Upper lobe of right lung (tissue), 1 donor: ENCODE results near the gene ZBTB40. TPM values are rescaled to one million over a fixed set of nuclear protein-coding genes. Genes with fewer than 3 reads are reported as not detected.

ENCODE experiments used
- ATAC-seq: fragments of 200-7000 bp; cut with Tn5 transposase; one replicate; pipeline ENCODE4 v1.9.1; 2020; ENCODE audit warnings: mild to moderate bottlenecking, moderate library complexity
- DNase-seq: peaks from one replicate; pipeline ENCODE4 v3.0.0-alpha.2; 2020
- H3K27ac ChIP-seq: fragments of 200-600 bp; one replicate; pipeline ENCODE4 v1.8.0; 2022
- H3K27me3 ChIP-seq: fragments of 200-600 bp; one replicate; pipeline ENCODE4 v1.8.0; 2022; ENCODE audit warnings: mild to moderate bottlenecking
- H3K36me3 ChIP-seq: fragments of 200-600 bp; one replicate; pipeline ENCODE4 v1.8.0; 2022
- H3K4me1 ChIP-seq: fragments of 200-600 bp; one replicate; pipeline ENCODE4 v1.8.0; 2022
- H3K4me3 ChIP-seq: fragments of 200-600 bp; one replicate; pipeline ENCODE4 v1.8.0; 2022; ENCODE audit warnings: mild to moderate bottlenecking
- H3K9me3 ChIP-seq: fragments of 200-600 bp; one replicate; pipeline ENCODE4 v1.8.0; 2022
- CTCF ChIP-seq: fragments of 200-600 bp; IDR thresholded peaks from one replicate; pipeline ENCODE4 v1.8.0; 2022; ENCODE audit warnings: antibody characterized with exemption
- intact Hi-C: fragments of 100-400 bp; cut with DNase I; formaldehyde crosslinking; loops from one replicate; pipeline ENCODE4 v1.11.0; 2022
- total RNA-seq: library from RNA; stranded (reverse); fragmentation: NEBNext Ultra II Directional; extraction: Animal tissue kit (Norgen Biotek cat#: 25700); gene quantifications from one replicate; pipeline ENCODE4 v1.2.1, GENCODE V29; 2021
- donor health status: DM: no; HTN: yes; CAD: no; lungs with severe emphysema.

The ZBTB40 gene
- total RNA-seq, 1 donor from 2014 or later, result 24.9 TPM

- Histone ChIP-seq H3K27ac (no peak overlapping the region), H3K9me3 (no peaks in the 10 kb centered on the region), H3K4me1 (no peaks in the 10 kb centered on the region), H3K27me3 (no peaks in the 10 kb centered on the region), H3K4me3 (no peak overlapping the region), H3K36me3 (peaks cover 38% of the 10 kb centered on the region)
- intact Hi-C loops, result no loop called here
- ATAC-seq, result no peak
- no peak for DNase-seq
- no peak for TF ChIP-seq CTCF
Observed at GRCh38 chr1:22490309-22490708, 38.7 kb downstream of the ZBTB40 start.

- no peak overlapping the region for H3K4me3 ChIP-seq
- peaks cover 45% of the 10 kb centered on the region for H3K36me3 ChIP-seq
- no peak for TF ChIP-seq CTCF
- ATAC-seq (peak; percentile 67), DNase-seq (no peak)
- intact Hi-C loops, result no loop called here
- no peak overlapping the region for H3K27ac ChIP-seq
- no peaks in the 10 kb centered on the region for H3K27me3 ChIP-seq
- H3K9me3 ChIP-seq, result no peaks in the 10 kb centered on the region
- no peaks in the 10 kb centered on the region for H3K4me1 ChIP-seq
Observed at GRCh38 chr1:22491995-22492715, 40.5 kb downstream of the ZBTB40 start.

DNA sequence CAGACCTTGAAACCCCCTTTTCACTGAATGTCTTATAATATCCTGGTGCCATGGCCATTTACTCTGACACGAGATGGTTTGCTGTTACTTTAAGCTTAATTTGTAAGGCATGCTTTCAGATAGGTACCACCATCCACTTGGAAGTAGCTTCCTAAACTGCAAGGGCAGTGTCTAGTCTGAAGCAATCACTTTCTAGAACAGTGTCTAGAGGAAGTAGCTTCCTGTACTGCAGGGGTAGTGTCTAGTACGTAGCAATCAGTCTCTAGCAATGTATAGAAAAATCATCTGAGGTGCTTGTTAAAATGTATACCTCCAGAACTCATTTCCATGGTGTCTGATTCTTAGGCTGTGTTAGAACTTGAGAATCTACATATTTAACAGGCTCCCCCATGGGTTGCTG, 42.5 kb downstream of the ZBTB40 start:
- Histone ChIP-seq H3K4me1 (peaks cover 4% of the 10 kb centered on the region), H3K27ac (no peak overlapping the region), H3K4me3 (no peak overlapping the region), H3K36me3 (peaks cover 45% of the 10 kb centered on the region), H3K9me3 (no peaks in the 10 kb centered on the region), H3K27me3 (no peaks in the 10 kb centered on the region)
- TF ChIP-seq CTCF, result no peak
- DNase-seq, result no peak
- intact Hi-C loops, result no loop called here
- ATAC-seq, result peak; percentile 75

DNA sequence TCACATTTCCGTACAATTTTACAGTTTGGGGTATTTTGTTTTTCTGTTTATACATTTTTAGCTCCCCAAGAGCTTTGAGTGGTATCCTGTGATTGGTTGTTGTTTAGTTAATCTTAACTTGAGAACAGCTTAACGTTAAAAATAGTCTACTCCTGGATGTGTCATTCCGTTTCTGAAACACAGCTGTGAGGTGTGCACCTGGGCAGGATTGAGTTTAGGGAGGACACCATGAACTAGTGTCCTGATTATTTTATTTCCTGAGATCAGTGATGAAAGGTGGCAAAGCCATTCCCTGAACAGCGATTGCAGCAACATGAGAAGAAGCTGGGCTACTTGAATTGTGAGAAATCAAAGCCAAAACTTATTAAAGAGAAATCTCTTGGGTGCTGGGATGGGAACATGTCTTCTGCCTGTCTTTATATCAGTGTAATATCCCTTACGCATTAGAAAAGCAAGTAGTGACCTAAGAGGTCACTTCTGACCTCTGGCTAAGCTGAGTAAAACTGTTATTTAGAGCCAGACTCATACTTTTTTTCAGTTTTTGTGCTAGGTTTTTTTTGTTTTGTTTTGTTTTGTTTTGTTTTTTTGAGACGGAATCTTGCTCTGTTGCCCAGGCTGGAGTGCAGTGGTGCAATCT, 43.4 kb downstream of the ZBTB40 start:
- no peaks in the 10 kb centered on the region for H3K27me3 ChIP-seq
- no peak for DNase-seq
- no peak for TF ChIP-seq CTCF
- H3K27ac ChIP-seq, result no peak overlapping the region
- peaks cover 12% of the 10 kb centered on the region for H3K4me1 ChIP-seq
- H3K4me3 ChIP-seq, result no peak overlapping the region
- ATAC-seq, result no peak
- intact Hi-C loops, result no loop called here
- no peaks in the 10 kb centered on the region for H3K9me3 ChIP-seq
- H3K36me3 ChIP-seq, result peaks cover 43% of the 10 kb centered on the region

- H3K9me3 ChIP-seq, result no peaks in the 10 kb centered on the region
- H3K4me1 ChIP-seq, result peaks cover 25% of the 10 kb centered on the region
- H3K36me3 ChIP-seq, result peaks cover 27% of the 10 kb centered on the region
- no peak for DNase-seq
- no peak overlapping the region for H3K4me3 ChIP-seq
- no peak for TF ChIP-seq CTCF
- intact Hi-C loops, result no loop called here
- no peaks in the 10 kb centered on the region for H3K27me3 ChIP-seq
- H3K27ac ChIP-seq, result no peak overlapping the region
- ATAC-seq, result no peak
Observed at GRCh38 chr1:22496536-22497160, 45.0 kb downstream of the ZBTB40 start.
